Heart left ventricle (tissue), 13 donors: Measurements from ENCODE around the gene SUPT3H.

Source experiments
- POLR2A ChIP-seq, 2 donors: fragments of 450-650 bp; IDR thresholded peaks; one replicate each; pipeline ENCODE4 v1.6.1; 2017; ENCODE audit warnings: antibody characterized with exemption in 2 of 2, mild to moderate bottlenecking in 2 of 2, moderate library complexity in 2 of 2
- TF ChIP-seq, protein P1 (sequence below), 12 donors: fragments of 200-600 bp; sonication (generic) in 4 of 12; IDR thresholded peaks; one replicate each; pipeline versions ENCODE4 v1.5.0 to v1.8.0; 2018 to 2022; ENCODE audit warnings: antibody characterized with exemption in 12 of 12, mild to moderate bottlenecking in 5 of 12
- donor health status: ischemic (EF 13 %, LVEDD 7.1; RV severe dilation, severe dysfunction).
- donor health status: DM: no; HTN: yes; CAD: no.
- donor health status: DM: no; HTN: no; CAD: no.
- donor health status: ischemic (EF 25% LVEDD 6.9; RV normal size, moderate dysfunction).
- donor health status: ischemic (EF 25% LVEDD 5.7; RV mildly dilated, moderate dysfunction).
- donor health status: ischemic (EF 35%, LVEDD 5.7; RV mildly dilated, moderate dysfunction).
- donor health status: nonischemic (EF 11% LVEDD 7.7; RV severe dilation, severe dysfunction).
- donor health status: DM: yes; HTN: yes; CAD: no.
- donor health status: PGD.
- donor health status: ischemic (EF 29% LVEDD 5.4; RV normal size, mild dysfunction).
- donor health status: nonischemic (EF 23%, LVEDD 6.1; RV moderate dilation, normal function).

DNA sequence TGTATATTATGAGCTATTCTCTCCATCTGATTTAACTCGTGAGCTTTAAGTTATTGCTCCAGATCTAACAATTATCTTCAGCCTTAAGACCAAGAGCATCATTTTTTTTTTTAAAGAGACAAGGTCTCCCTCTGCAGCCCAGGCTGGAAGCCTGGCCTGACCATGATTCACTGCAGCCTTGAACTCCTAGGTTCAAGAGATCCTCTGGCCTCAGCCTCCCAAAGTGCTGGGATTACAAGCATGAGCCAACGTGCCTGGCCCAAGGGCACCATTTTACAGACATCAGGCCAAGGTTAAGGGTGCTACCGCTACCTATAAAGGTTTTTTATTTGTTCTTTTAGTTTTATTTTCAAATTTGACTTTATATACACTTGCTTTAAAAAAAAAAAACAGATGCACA lies 2.3 kb downstream of the SUPT3H start:
- no peak for TF ChIP-seq POLR2A (IDR thresholded peaks at IDR 0.05)
- TF ChIP-seq, protein P1, sequence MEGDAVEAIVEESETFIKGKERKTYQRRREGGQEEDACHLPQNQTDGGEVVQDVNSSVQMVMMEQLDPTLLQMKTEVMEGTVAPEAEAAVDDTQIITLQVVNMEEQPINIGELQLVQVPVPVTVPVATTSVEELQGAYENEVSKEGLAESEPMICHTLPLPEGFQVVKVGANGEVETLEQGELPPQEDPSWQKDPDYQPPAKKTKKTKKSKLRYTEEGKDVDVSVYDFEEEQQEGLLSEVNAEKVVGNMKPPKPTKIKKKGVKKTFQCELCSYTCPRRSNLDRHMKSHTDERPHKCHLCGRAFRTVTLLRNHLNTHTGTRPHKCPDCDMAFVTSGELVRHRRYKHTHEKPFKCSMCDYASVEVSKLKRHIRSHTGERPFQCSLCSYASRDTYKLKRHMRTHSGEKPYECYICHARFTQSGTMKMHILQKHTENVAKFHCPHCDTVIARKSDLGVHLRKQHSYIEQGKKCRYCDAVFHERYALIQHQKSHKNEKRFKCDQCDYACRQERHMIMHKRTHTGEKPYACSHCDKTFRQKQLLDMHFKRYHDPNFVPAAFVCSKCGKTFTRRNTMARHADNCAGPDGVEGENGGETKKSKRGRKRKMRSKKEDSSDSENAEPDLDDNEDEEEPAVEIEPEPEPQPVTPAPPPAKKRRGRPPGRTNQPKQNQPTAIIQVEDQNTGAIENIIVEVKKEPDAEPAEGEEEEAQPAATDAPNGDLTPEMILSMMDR (IDR thresholded peaks at IDR 0.05) = no peak
